UCSD-AML1 (cell line): ENCODE data around the gene MYO18A.
"Not testable (repeated sequence)": the region's sequence is repeated elsewhere in the genome, so short reads cannot be mapped to it uniquely, and the experiment has no call there.

Experiments
- DNase-seq: peaks from one replicate; lab custom pipeline; 2025; ENCODE audit not compliant: unreplicated experiment; lab: John Stamatoyannopoulos, UW

Gene MYO18A

DNA sequence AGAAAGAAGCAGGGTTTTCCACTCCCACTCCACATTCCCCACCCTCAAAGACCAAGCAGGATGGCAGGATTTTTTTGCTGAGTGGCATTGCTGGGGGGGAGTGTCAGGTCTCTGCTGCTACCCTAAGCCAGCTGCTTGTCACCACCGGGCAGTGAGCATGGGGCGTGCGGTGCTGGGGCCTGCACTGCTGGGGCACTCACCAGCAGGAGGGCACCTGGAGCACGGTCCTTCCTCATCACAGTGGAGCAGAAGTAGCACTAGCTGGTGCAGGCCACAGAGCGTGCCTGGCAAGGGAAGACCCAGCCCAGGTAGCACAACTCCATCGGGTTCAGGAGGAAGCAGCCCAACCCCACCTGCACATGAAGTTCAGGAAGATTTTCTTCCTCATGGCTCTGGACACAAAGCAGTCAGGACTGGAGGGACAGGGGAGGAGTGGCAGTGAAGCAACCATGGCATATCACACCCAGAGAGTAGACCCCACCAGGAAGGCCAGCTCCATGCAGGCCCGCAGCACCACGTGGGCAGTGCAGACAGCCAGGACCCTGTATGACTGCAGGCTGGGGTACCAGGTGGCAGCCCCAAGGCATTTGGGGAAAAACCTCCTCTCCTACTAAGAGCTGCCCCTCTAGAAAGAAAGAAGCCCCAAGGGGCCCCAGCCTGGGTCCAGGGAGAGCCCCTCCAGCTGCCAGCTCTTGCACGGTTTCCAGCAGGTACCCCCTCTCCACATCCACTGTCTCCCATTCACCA, 16.7 kb upstream of the MYO18A start:
- DNase-seq: no peak

DNA sequence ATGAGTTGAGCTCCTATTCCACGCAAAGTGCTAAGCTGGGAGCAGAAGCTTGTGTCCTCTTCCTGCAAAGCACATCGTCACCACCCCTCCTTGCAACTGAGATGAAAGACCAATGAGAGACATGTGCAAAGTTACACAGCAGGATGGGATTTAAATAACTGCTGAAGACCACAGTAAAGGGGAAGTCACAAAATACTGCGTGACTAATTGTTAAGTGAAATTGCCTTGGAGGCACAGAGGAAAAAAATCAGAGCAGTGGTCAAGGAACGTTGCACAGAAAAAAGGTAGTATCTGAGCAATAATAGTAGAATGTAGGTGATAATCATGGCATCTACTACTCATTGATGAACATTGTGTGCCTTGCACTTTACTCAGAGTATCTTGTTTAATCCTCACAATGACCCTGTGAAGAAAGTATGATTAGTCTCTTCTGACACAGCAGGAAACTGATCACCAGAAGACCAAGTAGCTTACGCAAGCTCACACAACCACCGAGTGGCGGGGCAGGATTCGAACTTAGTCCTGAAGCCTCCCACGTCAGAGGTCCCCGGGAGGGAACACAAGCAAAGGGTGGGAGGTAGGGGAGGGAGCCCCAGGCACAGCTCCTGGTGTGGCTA, 15.4 kb upstream of the MYO18A start:
- DNase-seq: peak; percentile 32

DNA sequence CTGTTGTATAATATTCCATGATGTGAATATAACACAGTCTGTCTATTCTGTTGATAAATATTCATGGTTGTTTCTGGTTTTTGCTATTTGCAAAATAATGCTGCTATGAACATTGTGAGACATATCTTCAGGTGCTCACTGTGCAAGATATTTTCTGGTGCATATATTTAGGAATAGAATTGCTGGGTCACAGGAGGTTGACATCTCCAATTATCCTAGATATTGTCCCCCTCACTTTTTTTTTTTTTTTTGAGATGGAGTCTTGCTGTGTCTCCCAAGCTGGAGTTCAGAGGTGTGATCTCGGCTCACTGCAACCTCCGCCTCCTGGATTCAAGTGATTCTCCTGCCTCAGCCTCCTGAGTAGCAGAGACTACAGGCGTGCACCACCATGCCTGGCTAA, 14.5 kb upstream of the MYO18A start:
- no peak for DNase-seq

DNA sequence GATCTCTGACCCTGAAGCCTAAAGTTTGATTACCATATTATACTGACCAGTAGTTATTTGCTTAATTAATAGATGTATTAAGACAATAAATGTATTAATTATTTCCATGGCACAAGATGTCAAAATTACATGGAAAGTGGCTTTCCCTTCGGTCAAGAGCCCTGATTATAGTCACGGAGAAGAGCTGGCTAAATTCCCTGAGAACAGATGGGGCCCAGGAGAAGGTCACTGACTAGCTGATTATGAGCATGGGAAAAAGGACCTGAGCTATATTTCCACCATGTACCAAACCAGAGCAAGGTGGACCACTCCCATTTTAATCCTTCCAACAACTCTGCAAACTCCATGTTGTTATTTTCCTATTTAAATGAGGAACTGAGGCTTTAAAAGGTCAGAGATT, 12.9 kb upstream of the MYO18A start:
- no peak for DNase-seq

DNA sequence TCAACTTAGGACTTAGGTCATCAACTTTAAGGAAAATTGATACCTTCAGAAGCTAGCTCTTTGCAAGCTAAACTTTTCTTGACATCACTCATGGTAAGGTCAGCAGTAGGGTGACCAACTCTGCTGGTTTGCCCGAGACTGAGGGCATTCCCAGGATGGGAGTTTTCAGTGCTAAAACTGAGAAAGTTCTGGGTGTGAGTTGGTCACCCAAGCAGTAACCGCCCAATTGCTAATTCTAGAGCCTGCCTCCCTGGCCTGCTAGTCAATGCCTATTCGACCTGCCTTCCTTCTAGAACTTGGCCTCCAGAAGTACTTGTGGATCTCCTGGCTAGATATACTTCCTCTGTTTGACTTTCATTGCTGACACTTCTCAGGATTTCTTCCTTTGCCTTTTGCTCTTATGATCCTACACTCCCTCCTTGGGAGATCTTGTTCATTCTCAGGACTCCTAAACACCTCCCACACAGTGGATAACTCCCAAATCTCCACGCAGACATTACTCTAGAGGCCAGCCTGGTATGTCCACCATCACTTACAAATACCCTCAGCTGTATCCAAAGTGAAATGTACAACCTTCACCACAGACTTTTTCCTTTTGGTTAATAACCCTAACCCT, 10.5 kb upstream of the MYO18A start:
- no peak for DNase-seq

DNA sequence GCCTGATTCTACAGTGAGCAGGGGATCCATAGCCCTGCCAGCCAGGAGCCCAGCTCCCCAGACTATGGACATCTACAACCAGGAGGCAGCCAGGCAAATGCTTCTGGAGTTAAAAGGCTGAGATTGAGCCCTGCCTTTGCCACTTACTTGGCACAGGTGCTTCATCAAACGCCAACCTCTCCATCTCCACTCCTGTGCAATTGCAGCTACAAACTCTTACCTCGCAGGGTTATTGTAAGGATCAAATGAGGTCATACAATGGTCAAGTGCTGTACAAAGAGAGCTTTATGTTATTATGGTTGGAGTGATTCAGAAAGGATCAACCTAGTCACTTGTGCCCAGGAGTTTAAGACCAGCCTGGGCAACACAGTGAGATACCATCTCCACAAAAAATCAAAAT, 9.8 kb upstream of the MYO18A start:
- DNase-seq: no peak

DNA sequence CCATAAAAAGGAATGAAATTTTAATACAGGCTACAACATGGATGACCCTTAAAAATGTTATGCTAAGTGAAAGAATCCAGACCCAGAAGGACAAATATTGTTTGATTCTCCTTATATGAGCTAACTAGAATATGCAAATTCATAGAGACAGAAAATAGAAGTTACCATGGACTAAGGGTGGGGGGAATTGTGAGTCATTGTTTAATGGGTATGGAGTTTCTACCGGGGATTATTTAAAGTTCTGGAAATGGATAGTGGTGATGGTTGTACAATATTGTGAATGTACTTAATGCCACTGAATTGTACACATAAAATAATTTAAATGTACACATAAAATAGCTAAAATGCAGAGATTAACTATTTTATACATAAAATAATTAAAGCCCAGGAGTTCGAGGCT, 9.2 kb upstream of the MYO18A start:
- no peak for DNase-seq

DNA sequence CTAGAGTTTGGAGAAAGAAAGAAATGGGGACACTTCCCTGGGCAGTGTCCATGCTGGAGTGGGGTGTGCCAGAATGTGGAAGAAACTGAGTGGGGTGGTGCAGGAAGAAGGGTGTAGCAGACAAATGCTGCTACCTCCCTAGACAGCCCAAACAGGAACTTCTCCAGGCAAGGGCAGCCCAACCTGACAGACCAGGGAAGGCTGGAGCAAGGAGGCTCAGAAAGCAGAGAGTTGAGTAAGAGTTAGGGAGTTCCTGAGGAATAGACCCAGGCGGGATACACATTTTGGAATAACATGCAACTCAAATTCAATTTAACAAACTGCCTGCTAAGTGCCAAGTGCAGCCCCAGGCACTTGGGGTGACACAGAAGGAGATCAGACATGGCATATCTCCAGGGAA, 1.0 kb upstream of the MYO18A start:
- DNase-seq: no peak

DNA sequence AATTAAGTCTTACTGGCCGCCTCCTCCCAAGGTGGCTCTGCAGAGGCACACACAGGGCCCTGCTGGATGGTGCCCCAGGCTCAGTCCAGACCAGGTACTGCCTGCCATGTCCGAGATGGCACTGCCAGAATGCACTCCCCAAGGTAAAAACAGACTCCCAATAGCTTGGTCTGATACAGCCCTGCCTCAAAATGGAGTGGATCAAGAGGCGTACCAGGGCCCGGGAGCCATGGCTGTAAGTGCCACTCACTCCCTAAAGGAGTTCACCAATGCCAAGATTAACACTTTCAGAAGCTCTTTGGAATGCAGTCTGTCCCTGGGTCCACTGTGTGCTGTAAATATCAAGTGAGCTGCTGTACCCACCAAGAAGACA, 576 bp upstream of the MYO18A start:
- no peak for DNase-seq

DNA sequence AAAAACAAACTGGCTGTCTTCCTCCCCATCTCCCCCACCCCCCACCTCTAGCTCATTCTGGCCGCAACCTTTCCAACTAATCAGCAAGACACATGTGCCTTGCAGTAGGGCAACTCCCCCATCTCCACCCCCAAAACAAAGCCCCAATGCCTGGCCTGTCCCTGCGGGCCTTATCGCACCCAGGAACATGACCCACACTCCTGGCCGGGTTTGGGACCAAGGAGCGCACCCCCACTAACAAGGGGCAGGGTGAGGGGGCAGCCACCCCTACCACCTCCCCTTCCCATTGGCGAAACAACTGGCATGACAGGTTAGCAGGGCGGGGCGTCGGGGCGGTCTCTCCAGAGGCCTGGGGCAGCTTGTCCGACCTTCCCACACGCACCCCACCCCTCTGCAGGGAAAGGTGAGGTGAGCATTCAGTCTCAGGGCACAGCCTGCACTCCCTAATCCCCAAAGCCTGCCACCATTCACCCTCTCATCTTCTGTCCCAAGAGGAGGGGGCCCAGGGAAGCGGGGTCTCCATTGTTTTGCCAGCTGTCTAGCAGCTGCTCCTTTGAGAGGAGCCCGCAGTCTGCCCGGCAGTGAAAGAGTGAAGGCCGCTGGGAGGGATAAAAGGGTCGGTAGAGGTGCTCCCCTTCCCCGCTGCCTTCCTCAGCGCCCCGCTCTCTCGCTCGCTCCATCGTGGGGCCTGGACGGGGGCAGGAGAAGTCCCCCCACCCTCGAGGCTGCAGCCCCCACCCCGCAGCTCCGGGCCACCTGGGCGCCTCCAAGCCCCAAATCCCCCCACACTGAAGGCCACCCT, 765 bp downstream of the MYO18A start:
- peak; percentile 33 for DNase-seq

DNA sequence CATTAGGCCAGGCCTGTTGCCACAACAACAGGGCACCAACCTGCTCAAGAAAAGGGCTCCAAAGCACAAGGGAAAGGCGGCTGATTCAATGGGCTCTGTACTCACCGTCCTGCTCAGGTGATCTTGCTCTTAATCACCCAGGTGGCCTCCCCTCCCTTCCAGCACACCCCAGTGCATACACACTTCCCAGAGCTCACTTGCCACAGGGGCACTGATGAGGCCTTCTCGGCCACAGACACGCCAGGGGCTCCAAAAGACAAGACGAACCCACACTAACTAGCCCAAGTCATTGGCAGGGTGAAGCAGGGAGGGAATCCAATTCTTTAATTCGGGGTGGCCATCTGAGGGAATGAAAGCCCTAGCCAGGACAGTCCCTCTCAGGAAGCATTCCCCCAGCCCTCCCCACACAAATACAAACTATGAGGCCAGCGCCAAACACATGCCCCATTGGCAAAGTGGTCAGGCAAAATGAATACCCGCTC, 1.4 kb downstream of the MYO18A start:
- no peak for DNase-seq

DNA sequence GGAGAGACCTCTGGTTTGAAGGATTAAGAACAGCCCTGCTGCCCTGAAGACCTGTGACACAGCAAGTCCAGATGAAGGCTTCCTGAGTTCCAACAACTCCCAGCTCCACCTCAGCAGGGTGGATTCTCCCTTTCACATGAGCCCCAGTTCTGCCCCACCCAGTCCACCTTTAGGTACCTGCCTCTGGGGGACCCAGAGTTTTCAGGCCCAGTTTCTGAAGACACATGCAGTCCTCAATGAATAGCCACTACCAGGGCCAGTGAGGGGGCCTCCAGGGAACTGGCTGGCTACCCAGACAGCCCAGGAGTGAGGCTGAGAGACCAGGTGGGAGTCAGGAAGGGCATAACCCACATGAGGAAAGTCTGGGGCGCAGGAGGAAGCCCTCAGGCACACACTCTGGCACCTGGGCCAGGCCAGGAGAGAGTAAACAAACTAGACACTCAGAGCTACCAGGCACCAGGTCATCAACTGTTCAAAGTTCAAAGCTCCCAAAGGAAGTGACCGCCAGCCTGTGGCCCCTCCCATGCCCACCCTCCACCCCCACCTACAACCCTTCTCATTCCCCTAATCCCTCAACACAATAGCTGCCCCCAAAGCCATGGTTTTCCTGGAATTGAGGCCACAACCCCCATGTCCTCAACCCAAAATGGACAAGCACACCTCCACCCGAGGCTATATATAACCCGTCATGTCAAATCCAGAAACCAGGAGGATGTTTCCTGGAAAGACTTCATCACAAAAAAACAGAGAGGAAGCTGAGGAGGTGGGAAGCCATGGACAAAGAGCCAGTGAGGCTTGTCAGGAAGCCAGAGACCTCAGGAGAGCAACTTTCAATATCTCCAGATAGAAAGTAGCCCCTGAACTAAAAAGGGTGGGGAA, 2.1 kb downstream of the MYO18A start:
- peak; percentile 23 for DNase-seq

DNA sequence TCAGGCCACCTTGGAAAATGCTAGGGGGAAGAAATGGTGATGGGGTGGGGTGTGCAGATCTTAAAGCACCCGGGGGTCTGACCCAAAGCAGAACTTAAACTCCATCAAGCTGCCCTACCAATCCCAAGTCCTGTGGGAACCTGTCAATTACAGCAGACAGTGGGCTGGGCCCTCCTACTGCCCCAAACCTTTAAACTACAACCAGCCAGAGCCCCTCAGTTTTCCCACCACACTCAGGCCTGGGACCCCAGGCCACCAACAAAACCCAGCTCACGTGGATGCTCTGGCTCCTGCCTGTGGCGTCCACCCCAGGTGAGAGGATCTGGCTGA, 2.7 kb downstream of the MYO18A start:
- no peak for DNase-seq

DNA sequence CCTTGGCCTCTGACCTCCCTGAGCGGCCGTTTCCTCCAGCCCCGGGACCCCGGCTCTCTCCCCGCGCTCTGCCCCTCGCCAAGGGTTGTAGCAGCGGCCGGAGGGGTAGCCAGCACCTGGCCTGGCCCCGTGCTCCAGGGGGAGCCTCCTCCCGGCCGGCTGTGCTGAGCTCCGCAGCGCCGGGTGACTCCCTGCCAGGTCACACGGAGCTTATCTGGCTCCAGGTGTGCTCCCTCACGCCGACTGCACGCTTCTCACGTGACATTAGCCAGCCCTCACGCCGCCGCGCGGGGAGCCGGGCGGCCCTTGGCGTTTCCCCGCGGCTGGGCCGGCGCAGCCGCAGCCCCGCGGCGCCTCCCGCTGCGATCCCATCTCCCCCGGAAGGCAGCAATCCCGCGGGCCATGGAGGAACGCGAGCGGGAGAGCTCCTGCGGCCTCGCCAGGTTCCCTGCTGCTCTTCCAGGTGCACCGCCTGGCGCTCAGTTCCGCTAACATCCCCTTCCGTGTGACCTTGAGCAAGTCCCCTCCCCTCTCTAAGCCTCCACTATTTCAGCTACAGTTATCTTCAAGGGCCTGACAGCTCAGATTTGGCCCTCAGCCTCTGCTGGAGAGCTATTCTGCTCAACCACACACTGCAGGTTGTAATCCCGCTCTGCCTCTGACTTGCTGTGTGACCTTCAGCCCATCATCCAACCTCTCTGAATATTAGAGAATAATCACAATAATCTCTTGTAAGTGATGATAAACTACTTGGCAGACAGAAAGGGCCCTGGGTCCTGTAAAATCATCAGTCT, 3.4 kb downstream of the MYO18A start:
- DNase-seq: no peak

DNA sequence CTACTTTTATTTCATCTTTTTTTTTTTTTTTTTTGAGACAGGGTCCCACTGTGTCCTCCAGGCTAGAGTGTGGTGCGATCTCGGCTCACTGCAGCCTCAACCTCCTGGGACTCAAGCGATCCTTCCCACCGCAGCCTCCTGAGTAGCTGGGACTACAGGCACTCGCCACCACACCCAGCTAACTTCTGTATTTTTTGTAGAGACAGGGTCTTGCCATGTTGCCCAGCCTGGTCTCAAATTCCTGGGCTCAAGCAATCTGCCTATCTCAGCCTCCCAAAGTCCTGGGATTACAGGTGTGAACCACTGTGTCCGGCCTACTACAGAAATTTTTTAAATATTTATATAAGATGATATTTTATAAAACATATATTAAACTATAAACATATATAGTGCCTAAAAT, 4.8 kb downstream of the MYO18A start:
- no peak for DNase-seq

DNA sequence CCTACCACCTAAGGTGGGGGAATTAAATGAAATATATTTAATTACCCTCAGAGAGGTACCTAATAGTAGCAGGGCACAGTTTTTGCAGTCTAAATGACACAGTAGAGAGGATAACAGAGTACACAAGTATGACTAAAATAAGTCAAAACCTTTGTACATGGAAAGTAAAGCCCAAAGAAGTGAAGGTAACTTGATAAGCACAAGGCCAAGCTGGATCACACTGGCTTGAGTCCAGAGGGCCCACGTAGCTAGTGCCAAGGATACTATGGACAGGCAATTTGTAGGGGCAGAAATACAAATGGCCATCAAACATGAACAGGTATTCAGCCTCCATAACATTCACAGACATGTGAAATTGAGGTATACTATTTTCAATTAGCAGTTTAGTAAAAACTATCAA, 7.6 kb downstream of the MYO18A start:
- DNase-seq: no peak

DNA sequence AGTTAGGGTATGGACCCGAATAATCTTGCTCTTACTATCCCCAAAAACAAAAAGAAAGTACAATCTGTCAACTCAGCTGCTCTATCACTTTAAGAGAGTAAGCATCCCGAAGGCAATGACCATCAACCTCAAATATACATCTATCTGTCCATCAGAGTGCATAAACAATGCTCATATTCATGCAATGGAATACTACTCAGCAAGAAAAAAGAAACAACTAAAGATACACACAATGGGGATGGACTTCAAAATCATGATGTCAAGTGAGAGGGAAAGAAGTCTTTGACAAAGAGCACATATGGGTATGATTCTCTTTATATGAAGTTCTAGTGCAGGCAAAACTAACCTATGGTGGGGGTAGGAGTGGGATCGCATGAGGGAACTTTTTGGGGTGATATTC, 9.5 kb downstream of the MYO18A start:
- no peak for DNase-seq

DNA sequence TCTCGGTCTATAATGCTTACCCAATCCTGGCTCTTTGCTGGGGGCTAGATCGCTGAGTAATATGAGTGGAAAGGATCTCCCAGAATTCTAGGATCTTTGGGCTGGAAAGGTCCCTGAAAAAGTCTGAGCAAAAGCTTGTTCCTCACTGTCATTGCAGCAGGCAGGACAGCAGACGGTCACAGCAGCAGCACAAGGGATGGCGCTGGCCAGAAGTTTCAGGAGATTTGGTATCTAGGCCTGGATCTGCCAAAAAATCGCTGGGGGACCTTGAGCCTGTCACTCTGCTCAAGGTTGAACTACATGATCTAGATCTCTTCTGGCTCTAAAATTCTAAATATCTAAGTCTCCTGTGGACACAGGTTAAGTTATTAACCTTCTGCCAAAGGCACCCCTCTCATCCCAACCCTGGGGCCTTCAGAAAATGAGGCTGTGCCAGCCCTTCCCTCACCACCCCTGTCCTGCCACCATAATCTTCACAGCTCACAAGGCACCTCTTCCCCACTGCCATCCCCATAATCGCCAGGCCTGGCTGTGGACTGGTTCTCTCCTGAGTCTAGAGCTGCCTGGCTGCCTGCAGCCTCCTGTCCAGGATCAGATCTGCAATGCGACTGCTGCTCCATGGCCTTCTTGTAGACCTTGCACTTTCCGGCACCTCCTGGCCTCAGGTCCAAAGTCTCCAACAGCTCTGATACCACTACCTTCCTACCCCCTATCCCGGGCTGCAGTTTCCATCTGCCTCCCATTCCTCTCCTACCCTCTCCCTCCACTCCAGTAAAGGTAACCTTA, 10.2 kb downstream of the MYO18A start:
- DNase-seq: no peak

DNA sequence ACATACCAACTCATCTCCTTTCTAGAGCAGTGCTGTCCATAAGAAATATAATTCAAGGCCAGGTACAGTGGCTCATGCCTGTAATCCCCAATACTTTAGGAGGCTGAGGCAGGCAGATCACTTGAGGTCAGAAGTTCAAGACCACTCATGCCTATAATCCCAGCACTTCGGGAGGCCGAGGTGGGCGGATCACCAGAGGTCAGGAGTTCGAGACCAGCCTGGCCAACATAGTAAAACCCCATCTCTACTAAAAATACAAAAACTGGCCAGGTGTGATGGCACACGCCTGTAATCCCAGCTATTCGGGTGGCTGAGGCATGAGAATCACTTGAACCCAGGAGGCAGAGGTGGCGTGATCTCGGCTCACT, 11.5 kb downstream of the MYO18A start:
- not testable (repeated sequence) for DNase-seq
